Esophagus muscularis mucosa (tissue), 4 donors: ENCODE data around the gene FOXQ1.

Source experiments
- CTCF ChIP-seq, 3 experiments: fragments of 200-600 bp in 2 of 3; fragments of 450-650 bp in 1 of 3; sonication (generic) in 2 of 3; IDR thresholded peaks; one replicate each; pipeline ENCODE4 v1.5.1; 2017 to 2019; ENCODE audit warnings: antibody characterized with exemption in 3 of 3, mild to moderate bottlenecking in 2 of 3, moderate library complexity in 1 of 3
- EP300 ChIP-seq: sonication (generic); formaldehyde crosslinking; IDR thresholded peaks from one replicate; pipeline ENCODE4 v1.6.1; 2017; ENCODE audit warnings: antibody characterized with exemption
- POLR2A ChIP-seq: fragments of 450-650 bp; IDR thresholded peaks from one replicate; pipeline ENCODE4 v1.6.1; 2017; ENCODE audit warnings: antibody characterized with exemption, moderate library complexity, mild to moderate bottlenecking, low read depth
- POLR2AphosphoS5 ChIP-seq, 2 donors: sonication (generic); formaldehyde crosslinking; IDR thresholded peaks; one replicate each; pipeline ENCODE4 v1.6.1; 2017; ENCODE audit warnings: antibody characterized with exemption in 2 of 2

GRCh38 chr6:1329708-1330107 is 17.8 kb downstream of the FOXQ1 start:
- TF ChIP-seq POLR2AphosphoS5 (IDR thresholded peaks at IDR 0.05) (no peak), CTCF (IDR thresholded peaks at IDR 0.05) (no peak), EP300 (no peak), POLR2A (no peak)
